Activated CD8-positive, alpha-beta T cell treated with anti-CD3 and anti-CD28 coated beads for 36 hours (primary cell): ENCODE results near the gene PRM2. TPM values are rescaled to one million over a fixed set of nuclear protein-coding genes. Genes with fewer than 3 reads are reported as not detected.

ENCODE experiments used
- ATAC-seq: fragments of 200-7000 bp; cut with Tn5 transposase; one replicate; pipeline ENCODE4 v1.10.0; 2021; ENCODE audit warnings: mild to moderate bottlenecking, moderate library complexity
- CTCF ChIA-PET: fragments of 350-600 bp; sonication (Branson Sonifier 250); formaldehyde crosslinking; loops from one replicate; lab custom pipeline; 2021; ENCODE audit warnings: antibody characterized with exemption; lab: Charles Lee
- POLR2A ChIA-PET: fragments of 350-600 bp; sonication (Branson Sonifier 250); formaldehyde crosslinking; loops from one replicate; lab custom pipeline; 2021; ENCODE audit warnings: antibody characterized with exemption; lab: Charles Lee
- DNase-seq: peaks from one replicate; pipeline ENCODE4 v3.0.0-alpha.2; 2020
- H3K27ac Mint-ChIP-seq: one replicate; pipeline ENCODE4 v1.8.0; 2021; ENCODE audit warnings: mild to moderate bottlenecking, mixed read lengths
- H3K27me3 Mint-ChIP-seq: one replicate; pipeline ENCODE4 v1.8.0; 2021; ENCODE audit warnings: mixed read lengths
- H3K36me3 Mint-ChIP-seq: one replicate; pipeline ENCODE4 v1.8.0; 2021; ENCODE audit warnings: low read depth, mixed read lengths
- H3K4me1 Mint-ChIP-seq: one replicate; pipeline ENCODE4 v1.8.0; 2021; ENCODE audit warnings: low read depth, mixed read lengths
- H3K4me3 Mint-ChIP-seq: one replicate; pipeline ENCODE4 v1.8.0; 2021; ENCODE audit warnings: mild to moderate bottlenecking, moderate library complexity, mixed read lengths
- H3K9me3 Mint-ChIP-seq: one replicate; pipeline ENCODE4 v1.8.0; 2021; ENCODE audit warnings: mixed read lengths
- intact Hi-C: fragments of 100-400 bp; cut with micrococcal nuclease; formaldehyde crosslinking; loops from one replicate; pipeline ENCODE4 v1.10.0; 2022
- total RNA-seq, 2 experiments: library from RNA; stranded (reverse); gene quantifications; one replicate each; pipeline ENCODE4 v1.2.3, GENCODE V29; 2021
- TF ChIP-seq, protein P1 (sequence below): fragments of 200-600 bp; IDR thresholded peaks from one replicate; pipeline ENCODE4 v1.8.0; 2022; ENCODE audit warnings: antibody characterized with exemption, mild to moderate bottlenecking

The PRM2 gene
- total RNA-seq, 2 experiments from 2014 or later: not detected

DNA sequence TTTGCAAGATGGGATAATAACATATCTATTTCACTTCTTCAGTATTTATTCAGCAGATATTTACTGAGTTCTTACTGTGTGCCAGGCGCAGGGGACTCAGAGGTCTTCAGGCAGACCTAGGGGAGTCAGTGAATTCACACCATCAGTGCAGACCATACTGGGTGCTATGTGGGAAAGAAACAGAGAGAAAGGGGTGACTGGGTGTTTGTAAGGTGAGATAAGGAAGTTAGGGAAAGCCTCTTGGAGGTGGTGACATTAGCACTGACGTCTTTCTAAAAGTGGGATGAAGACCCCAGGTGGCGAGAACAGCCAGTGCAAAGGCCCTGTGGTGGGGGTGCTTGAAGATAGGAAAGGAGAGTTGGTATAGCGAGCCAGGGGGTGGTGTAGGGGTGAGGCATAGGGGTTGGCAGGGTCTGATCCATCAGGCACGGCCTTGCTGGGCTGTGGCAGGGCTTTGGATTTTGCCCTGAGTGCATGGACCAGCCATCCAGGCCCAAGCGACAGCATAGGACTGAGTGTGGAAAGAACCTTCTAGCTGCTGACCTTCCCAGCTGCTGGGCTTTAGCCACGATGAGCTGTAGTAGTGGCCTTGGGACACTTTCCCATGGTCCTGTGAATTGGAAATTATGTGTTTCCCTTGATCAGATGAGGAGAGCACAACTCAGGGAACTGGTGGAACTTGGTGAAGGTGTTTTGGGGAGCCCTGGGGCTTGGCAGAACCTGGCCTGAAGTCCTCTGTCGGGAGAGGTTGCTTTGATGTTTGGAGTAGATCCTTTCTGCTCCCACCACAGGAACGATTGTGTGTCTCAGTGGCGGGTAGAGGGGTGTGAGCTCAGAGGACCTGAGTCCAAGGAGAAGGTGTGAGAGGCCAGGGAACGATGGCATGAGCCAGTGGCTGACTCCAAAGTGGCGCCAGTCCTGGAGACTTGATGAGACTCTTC lies 16.4 kb downstream of the PRM2 start:
- ATAC-seq (no peak), DNase-seq (no peak)
- H3K27ac Mint-ChIP-seq: no peak overlapping the region
- H3K4me3 Mint-ChIP-seq: no peak overlapping the region
- intact Hi-C loops: no loop called here
- no peaks in the 10 kb centered on the region for H3K9me3 Mint-ChIP-seq
- peaks cover 4% of the 10 kb centered on the region for H3K36me3 Mint-ChIP-seq
- ChIA-PET CTCF (interaction anchor here (1.0 to 9.0 kb wide), 7 partner anchors 14 to 296 kb away, joined by 3 to 88 read pairs (median 7); partner anchors contain the start of gene PRM3), POLR2A (interaction anchor here (0.6 to 9.2 kb wide), 8 partner anchors 8 to 364 kb away, joined by 3 to 147 read pairs (median 5); partner anchors contain the start of gene RMI2)
- no peaks in the 10 kb centered on the region for H3K27me3 Mint-ChIP-seq
- TF ChIP-seq, protein P1, sequence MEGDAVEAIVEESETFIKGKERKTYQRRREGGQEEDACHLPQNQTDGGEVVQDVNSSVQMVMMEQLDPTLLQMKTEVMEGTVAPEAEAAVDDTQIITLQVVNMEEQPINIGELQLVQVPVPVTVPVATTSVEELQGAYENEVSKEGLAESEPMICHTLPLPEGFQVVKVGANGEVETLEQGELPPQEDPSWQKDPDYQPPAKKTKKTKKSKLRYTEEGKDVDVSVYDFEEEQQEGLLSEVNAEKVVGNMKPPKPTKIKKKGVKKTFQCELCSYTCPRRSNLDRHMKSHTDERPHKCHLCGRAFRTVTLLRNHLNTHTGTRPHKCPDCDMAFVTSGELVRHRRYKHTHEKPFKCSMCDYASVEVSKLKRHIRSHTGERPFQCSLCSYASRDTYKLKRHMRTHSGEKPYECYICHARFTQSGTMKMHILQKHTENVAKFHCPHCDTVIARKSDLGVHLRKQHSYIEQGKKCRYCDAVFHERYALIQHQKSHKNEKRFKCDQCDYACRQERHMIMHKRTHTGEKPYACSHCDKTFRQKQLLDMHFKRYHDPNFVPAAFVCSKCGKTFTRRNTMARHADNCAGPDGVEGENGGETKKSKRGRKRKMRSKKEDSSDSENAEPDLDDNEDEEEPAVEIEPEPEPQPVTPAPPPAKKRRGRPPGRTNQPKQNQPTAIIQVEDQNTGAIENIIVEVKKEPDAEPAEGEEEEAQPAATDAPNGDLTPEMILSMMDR: no peak
- peaks cover 54% of the 10 kb centered on the region for H3K4me1 Mint-ChIP-seq

DNA sequence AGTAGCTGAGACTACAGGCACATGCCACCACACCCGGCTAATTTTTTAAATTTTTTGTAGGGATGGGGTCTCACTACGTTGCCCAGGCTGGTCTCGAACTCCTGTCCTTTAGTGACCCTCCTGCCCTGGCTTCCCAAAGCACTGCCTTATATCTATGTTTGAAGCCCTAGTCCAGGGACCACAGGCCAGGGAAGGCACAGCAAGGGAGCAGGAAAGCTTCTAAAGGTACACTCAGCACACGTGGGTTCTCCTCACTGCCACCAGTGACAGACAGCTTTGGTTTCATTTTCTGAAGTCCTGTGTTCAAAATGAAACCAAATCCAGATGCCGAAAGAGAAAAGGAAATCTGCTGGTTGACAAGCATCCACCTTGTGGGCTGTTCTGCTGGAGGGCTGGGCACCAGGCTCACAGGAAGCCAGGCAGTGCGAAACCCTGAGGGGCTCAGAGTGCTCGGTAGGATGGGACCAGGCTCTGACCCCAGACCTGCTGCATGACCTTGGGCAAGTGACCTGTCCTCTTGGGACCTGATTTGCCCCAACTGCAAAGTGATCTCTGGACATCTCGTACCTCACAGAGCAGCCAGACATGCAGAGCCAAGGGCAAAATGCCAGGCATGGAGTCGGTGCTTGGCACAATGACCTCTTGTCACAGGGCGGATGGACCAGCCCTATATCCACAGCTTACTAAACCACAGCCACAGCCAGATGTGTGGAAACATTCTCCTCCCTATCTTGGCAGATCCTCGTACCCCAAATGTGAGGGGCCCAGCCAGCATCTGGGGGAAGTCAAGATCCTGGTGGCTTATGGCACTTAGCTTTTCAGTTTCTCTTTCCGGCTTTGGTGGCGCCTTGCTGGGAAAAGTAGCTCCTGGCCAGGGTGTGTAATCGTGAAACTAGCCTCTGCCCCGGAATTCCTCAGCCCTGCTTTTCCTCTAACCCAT lies 17.5 kb downstream of the PRM2 start:
- ChIA-PET CTCF (interaction anchor here (0.8 to 9.0 kb wide), 13 partner anchors 12 to 310 kb away, joined by 3 to 88 read pairs (median 3); partner anchors contain the start of gene PRM3), POLR2A (interaction anchor here (0.6 to 9.2 kb wide), 13 partner anchors 9 to 365 kb away, joined by 3 to 147 read pairs (median 4); partner anchors contain the start of gene RMI2)
- ATAC-seq (peak; percentile 9), DNase-seq (peak; percentile 64)
- Mint-ChIP-seq H3K27me3 (no peaks in the 10 kb centered on the region), H3K36me3 (peaks cover 14% of the 10 kb centered on the region), H3K4me3 (peak overlapping the region; percentile 23), H3K4me1 (peaks cover 43% of the 10 kb centered on the region), H3K27ac (peak overlapping the region; percentile 46), H3K9me3 (no peaks in the 10 kb centered on the region)
- TF ChIP-seq, protein P1: no peak
- intact Hi-C loops: no loop called here

DNA sequence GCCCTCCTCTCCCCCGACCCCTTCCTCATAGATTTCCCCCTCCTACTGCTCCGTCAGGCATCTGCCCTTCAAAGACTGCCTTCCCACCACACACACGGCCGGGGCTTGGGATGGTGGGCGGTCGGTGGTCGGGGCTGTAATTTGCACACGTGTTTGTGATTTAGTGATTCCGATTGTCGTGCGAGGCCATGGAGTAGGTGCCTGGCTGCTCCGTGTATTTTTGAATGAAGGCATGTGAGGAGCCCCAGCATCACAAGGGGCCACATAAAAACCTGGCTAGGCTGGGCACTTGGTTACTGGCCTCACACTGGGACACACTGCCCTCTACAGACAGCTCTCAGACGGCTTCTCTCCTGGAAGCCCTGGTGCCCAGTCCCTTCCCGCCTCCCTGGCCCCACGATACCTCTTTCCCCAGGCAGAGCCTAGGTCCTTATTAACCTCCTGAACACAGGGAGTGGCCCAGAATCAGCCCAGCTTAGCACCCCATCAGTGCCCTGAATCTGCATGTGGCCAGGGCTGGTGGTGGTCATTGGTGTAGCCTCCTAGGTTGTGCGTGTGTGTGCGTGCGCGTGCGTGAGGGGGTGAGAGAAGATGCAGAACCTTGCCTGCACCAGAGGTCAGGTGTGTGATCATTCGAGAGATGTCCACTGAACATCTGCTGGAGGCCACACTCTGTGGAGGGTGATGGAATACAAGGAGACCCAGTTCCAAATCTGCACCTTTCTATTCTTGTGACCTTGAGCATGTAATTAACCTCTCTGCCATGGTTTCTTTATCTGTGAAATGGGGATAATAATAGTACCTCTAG lies 18.9 kb downstream of the PRM2 start:
- Mint-ChIP-seq H3K27ac (peak overlapping the region; percentile 94), H3K27me3 (no peaks in the 10 kb centered on the region), H3K36me3 (peaks cover 28% of the 10 kb centered on the region), H3K9me3 (no peaks in the 10 kb centered on the region), H3K4me3 (peak overlapping the region; percentile 94), H3K4me1 (peaks cover 29% of the 10 kb centered on the region)
- intact Hi-C loops: loop anchor here (2.0 kb wide), 2 partner anchors 97 to 285 kb away; no protein-coding TSS in a partner anchor
- TF ChIP-seq, protein P1: peak; percentile 59
- CTCF ChIA-PET: interaction anchor here (0.6 to 9.0 kb wide), 20 partner anchors 19 to 308 kb away, joined by 3 to 88 read pairs (median 6); no protein-coding TSS in a partner anchor
- POLR2A ChIA-PET: interaction anchor here (0.6 to 9.2 kb wide), 14 partner anchors 10 to 302 kb away, joined by 3 to 147 read pairs (median 20); partner anchors contain the start of genes RMI2 and TNP2
- DNase-seq: peak; percentile 82
- ATAC-seq: peak; percentile 21

DNA sequence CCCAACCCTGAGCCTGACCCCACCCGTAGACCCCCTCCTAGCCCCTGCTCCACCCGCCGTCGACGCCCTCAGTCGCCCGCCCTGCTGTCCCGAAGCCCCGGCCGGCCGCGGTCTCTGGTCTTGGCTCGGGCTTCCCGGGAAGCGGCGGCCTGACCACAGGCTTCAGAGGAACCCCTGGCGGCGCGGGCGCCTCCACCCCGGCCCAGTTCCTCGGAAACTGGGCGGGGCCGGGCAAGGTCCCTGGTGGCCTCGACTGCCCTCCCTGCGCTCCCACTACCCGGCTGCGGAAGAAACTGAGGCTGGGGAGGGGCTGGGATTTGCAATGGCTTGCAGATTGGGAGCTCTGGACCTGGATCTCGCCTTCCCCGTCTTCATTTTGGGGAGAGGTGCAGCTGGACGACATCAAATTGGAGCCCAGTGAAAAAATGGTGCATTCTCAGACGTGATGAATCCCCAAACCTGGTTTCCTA lies 19.6 kb downstream of the PRM2 start:
- Mint-ChIP-seq H3K4me1 (peaks cover 35% of the 10 kb centered on the region), H3K27ac (peak overlapping the region; percentile 94), H3K36me3 (peaks cover 35% of the 10 kb centered on the region), H3K9me3 (no peaks in the 10 kb centered on the region), H3K4me3 (peak overlapping the region; percentile 94), H3K27me3 (no peaks in the 10 kb centered on the region)
- POLR2A ChIA-PET: interaction anchor here (0.6 to 9.2 kb wide), 32 partner anchors 9 to 302 kb away, joined by 3 to 147 read pairs (median 10); partner anchors contain the start of genes RMI2 and TNP2
- TF ChIP-seq, protein P1: no peak
- CTCF ChIA-PET: interaction anchor here (0.6 to 9.0 kb wide), 27 partner anchors 12 to 312 kb away, joined by 3 to 88 read pairs (median 5); partner anchors contain the start of gene CLEC16A
- no peak for DNase-seq
- intact Hi-C loops: loop anchor here (2.0 kb wide), 2 partner anchors 98 to 284 kb away; no protein-coding TSS in a partner anchor
- no peak for ATAC-seq
